ENCODE data around the gene PICK1. TPM values are rescaled to one million over a fixed set of nuclear protein-coding genes. Genes with fewer than 3 reads are reported as not detected.
A peak's percentile ranks its signal among the peaks of the same experiment; 100 is the strongest.

Gene PICK1
- total RNA-seq, 2 donors from 2014 or later, result 27.6 to 47.2 TPM

DNA sequence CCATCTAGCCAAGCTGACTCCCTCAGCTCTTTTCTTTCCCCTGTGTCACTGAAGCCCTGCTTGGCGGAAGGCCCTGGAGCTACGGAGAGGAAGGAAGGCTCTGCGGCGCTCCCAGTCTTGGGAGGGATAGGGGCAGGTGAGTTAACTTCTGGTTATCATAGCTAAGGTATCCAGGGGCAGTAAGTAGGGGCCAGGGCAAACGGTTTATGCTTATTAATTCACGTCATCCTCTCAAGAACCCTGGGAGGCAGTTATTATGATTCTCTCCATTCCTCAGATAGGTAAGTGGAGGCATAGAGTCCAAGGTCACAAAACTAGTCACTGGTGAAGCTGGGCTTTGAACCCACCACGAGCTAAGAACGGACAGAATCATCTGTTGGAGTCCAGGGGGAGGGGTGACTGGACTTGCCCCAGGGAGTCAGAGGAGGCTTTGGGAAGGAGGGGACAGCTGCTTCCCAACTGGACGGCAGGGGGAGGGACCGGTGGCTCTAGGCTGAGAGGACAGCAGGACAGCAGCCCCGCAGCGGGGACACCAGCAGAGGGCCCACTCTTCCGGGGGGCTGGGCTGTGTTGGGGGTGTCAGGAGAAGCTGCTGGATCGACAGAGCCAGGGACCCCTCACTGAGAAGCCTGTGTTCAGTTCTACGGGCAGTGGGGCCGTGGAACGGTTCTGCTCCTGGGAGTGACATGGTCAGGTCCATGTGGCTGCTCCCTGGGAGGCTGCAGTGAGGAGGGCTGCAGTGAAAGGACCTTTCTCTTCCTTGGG, 49.8 kb downstream of the PICK1 start:
- intact Hi-C loops (cut with DNase I), result no loop called here
- peaks cover 23% of the 10 kb centered on the region for H3K4me1 ChIP-seq

DNA sequence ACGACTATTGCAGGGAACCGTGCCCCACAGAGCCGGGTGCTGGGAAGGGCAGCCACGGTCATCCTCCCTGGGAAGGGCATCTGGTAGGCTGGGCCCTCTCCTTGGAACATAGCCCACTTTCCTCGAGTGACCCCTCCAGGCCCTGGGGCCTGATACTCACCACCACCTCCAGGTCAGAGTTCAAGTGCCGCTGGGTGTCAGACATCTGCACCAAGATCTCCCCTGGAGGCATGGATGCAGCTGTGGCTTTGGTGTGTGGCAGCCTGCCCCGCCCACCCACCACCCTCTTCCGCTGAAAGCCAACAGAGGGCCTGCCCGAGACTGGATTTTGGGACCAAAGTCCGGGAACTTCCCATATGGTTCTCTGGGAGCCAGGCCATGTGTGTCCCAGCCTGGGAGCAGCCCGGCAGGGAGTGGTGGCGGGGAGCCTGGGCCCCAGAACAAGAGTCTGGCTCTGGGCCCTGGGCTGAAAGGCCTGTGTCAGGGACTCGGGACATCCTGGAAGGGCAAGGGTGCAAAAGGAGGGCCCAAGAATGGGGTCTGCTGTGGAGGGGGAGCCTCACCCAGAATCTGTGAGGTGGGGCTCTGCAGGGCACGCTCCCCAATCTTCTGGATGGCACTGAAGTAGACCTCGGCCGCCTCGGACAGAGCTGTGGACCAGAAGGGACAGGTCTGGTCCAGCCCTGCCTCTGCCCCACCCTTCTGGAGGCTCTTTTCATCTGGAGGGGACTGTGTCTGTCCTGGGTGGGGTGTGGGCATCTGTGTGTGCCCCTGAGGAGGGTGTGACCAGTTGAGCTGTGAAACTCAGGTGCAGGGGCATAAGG, 50.7 kb downstream of the PICK1 start:
- peak overlapping the region; percentile 41 to 58 for H3K9ac ChIP-seq (ENCODE audit: low read depth in 2 of 2, low read length in 2 of 2)
- intact Hi-C loops (cut with DNase I), result no loop called here
- peak; percentile 92 for DNase-seq
- H3K4me3 ChIP-seq, result no peak overlapping the region
- no peaks in the 10 kb centered on the region for H3K27me3 ChIP-seq
- H3K27ac ChIP-seq, result peak overlapping the region; percentile 84
- TF ChIP-seq, protein P1, sequence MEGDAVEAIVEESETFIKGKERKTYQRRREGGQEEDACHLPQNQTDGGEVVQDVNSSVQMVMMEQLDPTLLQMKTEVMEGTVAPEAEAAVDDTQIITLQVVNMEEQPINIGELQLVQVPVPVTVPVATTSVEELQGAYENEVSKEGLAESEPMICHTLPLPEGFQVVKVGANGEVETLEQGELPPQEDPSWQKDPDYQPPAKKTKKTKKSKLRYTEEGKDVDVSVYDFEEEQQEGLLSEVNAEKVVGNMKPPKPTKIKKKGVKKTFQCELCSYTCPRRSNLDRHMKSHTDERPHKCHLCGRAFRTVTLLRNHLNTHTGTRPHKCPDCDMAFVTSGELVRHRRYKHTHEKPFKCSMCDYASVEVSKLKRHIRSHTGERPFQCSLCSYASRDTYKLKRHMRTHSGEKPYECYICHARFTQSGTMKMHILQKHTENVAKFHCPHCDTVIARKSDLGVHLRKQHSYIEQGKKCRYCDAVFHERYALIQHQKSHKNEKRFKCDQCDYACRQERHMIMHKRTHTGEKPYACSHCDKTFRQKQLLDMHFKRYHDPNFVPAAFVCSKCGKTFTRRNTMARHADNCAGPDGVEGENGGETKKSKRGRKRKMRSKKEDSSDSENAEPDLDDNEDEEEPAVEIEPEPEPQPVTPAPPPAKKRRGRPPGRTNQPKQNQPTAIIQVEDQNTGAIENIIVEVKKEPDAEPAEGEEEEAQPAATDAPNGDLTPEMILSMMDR (IDR thresholded peaks at IDR 0.05), result no peak
- H3K36me3 ChIP-seq, result no peaks in the 10 kb centered on the region
- peaks cover 28% of the 10 kb centered on the region for H3K4me1 ChIP-seq
- H3K9me3 ChIP-seq, result no peaks in the 10 kb centered on the region

More for the DNA sequence above, 49.8 kb downstream of the PICK1 start:
- H3K9me3 ChIP-seq, result no peaks in the 10 kb centered on the region
- TF ChIP-seq, protein P1 (IDR thresholded peaks at IDR 0.05), result no peak
- no peaks in the 10 kb centered on the region for H3K27me3 ChIP-seq
- no peak for DNase-seq
- peak overlapping the region; percentile 84 for H3K27ac ChIP-seq
- no peak overlapping the region for H3K4me3 ChIP-seq
- no peaks in the 10 kb centered on the region for H3K36me3 ChIP-seq
- peak overlapping the region in 1 of 2 donors; percentile 41 for H3K9ac ChIP-seq (ENCODE audit: low read depth in 2 of 2, low read length in 2 of 2)

DNA sequence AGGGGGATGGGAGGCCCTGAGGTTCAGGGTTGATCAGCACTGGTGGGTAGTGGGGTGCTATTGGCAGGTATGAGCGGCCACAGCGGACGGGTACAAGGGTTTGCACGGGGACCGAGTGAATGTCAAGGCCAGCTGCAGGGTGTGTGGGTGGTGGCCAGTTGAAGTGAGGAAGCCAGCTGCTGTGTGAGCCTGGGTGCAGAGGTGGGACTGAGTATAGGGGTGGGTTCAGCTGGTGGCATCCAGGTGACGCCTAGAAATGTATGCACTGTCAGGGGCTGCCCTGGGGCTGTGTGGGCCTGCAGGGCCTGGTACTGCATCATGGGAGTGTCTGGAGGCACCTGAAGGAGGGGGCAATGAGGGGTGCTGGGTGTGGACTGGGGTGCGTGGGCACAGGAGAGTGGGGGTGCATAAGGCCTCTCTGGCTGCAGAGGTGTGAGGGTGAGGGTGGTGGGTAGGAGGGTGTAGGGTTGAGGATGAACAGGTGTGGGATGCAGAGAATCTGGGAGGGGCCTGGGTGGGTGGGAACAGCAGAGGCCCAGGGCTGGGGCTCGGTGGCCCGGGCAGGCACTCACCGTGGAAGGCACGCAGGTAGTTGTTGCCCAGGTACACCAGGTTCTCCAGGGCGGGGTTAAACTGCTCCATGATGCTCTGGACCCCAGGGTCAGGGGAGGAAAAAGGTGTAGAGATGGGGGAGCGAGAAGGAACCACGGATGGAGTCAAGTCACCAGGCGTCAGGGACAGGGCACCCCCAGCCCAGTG, 51.5 kb downstream of the PICK1 start:
- peak; percentile 67 for DNase-seq
- Histone ChIP-seq H3K27me3 (no peaks in the 10 kb centered on the region), H3K9me3 (no peaks in the 10 kb centered on the region), H3K27ac (peak overlapping the region; percentile 84), H3K36me3 (no peaks in the 10 kb centered on the region), H3K9ac (ENCODE audit: low read depth in 2 of 2, low read length in 2 of 2) (peak overlapping the region; percentile 58 to 59), H3K4me3 (no peak overlapping the region), H3K4me1 (peaks cover 28% of the 10 kb centered on the region)
- intact Hi-C loops (cut with DNase I), result no loop called here
- TF ChIP-seq, protein P1 (IDR thresholded peaks at IDR 0.05), result no peak

DNA sequence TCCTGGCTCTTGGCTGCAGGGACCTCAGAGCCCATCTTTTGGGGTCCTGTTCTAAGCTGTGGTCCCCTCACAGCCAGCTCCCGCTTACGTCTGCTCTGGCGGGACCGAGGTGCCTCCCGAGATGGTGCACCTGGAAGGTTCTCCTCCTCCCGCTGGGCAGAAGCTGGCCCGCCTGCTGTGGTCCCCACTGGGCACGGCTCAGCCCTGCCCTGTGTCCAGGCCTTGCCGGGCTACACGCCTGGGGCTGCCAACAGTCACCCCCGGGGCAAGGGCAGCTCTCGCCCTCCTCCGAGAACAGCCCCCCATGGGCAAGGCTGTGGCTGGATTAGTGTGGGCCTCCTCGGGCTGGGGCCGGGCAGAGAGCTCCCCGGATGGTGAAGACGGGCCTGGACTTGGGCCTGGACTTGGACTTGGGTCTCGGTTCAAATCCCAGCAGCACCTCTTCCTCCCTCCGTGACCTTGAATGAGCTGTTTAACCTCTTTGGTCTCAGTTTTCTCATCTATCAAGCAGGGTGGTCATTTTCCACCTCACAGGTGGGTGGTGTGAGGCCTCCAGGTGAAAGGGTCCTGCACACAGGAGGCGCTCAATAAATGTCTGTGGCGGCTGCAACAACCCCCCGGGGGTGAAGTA, 52.3 kb downstream of the PICK1 start:
- H3K4me3 ChIP-seq, result no peak overlapping the region
- no peaks in the 10 kb centered on the region for H3K27me3 ChIP-seq
- peaks cover 28% of the 10 kb centered on the region for H3K4me1 ChIP-seq
- peak overlapping the region in 1 of 2 donors; percentile 91 for H3K9ac ChIP-seq (ENCODE audit: low read depth in 2 of 2, low read length in 2 of 2)
- no peaks in the 10 kb centered on the region for H3K36me3 ChIP-seq
- peak overlapping the region; percentile 84 for H3K27ac ChIP-seq
- H3K9me3 ChIP-seq, result no peaks in the 10 kb centered on the region
- TF ChIP-seq, protein P1 (IDR thresholded peaks at IDR 0.05), result no peak
- no peak for DNase-seq
- intact Hi-C loops (cut with DNase I), result loop anchor here (10.0 kb wide), 2 partner anchors 125 to 245 kb away; no protein-coding TSS in a partner anchor

All from colonic mucosa (tissue), 4 donors.